Left ventricle myocardium inferior (tissue), 1 donor: ENCODE measurements around the gene ITGA7. TPM values are rescaled to one million over a fixed set of nuclear protein-coding genes. Genes with fewer than 3 reads are reported as not detected.
A peak's percentile ranks its signal among the peaks of the same experiment; 100 is the strongest.

Experiments used
- DNase-seq: peaks from one replicate; pipeline ENCODE4 v3.0.0-alpha.2; 2020
- H3K27ac ChIP-seq: fragments of 200-600 bp; replicated peaks from 2 replicates; pipeline ENCODE4 v1.8.0; 2021
- H3K27me3 ChIP-seq: fragments of 200-600 bp; 2 replicates; pipeline ENCODE4 v1.8.0; 2021; ENCODE audit warnings: low read depth
- H3K36me3 ChIP-seq: fragments of 200-600 bp; 2 replicates; pipeline ENCODE4 v1.8.0; 2021
- H3K4me1 ChIP-seq: fragments of 200-600 bp; 2 replicates; pipeline ENCODE4 v1.8.0; 2021
- H3K4me3 ChIP-seq: fragments of 200-600 bp; 2 replicates; pipeline ENCODE4 v1.8.0; 2021; ENCODE audit warnings: mild to moderate bottlenecking, moderate library complexity
- H3K9me3 ChIP-seq: fragments of 200-600 bp; replicated peaks from 2 replicates; pipeline ENCODE4 v1.8.0; 2021
- intact Hi-C: fragments of 100-400 bp; cut with micrococcal nuclease; formaldehyde crosslinking; loops from one replicate; pipeline ENCODE4 v1.11.0; 2022
- total RNA-seq: library from RNA; stranded (reverse); fragmentation: NEBNext Ultra II Directional; extraction: Animal tissue kit (Norgen Biotek cat#: 25700); gene quantifications from one replicate; pipeline ENCODE4 v1.2.1, GENCODE V29; 2021
- TF ChIP-seq, protein P1 (sequence below): fragments of 200-600 bp; IDR thresholded peaks from 2 replicates; pipeline ENCODE4 v1.8.0; 2021; ENCODE audit warnings: antibody characterized with exemption, mild to moderate bottlenecking, borderline replicate concordance
- donor health status: DM: no; HTN: yes; CAD: no; lungs with severe emphysema.

ITGA7 gene
- total RNA-seq, 1 donor from 2014 or later, result 520 TPM

DNA sequence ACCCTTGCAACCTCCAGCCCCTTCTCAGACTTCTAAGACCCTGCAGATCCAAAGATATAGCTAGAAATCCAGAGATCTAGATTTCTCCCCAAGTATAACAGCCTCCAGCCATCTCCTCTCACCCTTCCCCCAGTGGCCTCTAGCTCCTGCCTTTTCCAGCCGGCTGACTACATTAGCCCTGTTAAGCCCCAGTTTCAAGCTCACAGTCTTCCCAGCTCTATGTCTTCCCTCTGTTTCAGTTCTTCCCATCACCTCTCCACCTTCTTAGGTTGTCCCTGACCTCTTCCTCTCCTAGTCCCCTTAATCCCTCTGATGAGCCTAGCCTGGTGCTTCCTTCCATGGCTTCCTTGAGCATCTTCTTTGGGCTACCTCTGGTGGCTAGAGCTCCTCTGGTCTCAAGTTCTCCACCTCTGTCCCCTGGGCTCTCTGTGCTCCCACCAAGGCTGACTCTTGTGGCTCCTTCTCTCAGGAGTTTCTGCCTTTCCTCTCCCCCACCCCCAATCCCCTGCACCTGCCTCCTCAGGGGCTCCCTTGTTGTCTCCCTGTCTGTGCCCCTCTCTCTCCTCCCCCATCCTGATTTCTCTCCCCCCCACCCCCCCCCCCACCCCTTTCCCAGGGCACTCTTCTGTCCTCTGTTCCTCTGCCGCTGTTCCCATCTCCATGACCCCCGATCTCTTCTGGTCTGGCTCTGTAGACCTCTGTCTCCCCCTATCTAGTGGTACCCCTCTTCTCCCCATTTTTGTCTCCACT lies 34.4 kb upstream of the ITGA7 start:
- intact Hi-C loops, result loop anchor here (10.0 kb wide), 1 partner anchor 53 kb away; no protein-coding TSS in a partner anchor
- no peaks in the 10 kb centered on the region for H3K27me3 ChIP-seq
- no peak for DNase-seq
- H3K27ac ChIP-seq, result peak overlapping the region; percentile 27
- H3K4me1 ChIP-seq, result peaks cover 58% of the 10 kb centered on the region
- TF ChIP-seq, protein P1, sequence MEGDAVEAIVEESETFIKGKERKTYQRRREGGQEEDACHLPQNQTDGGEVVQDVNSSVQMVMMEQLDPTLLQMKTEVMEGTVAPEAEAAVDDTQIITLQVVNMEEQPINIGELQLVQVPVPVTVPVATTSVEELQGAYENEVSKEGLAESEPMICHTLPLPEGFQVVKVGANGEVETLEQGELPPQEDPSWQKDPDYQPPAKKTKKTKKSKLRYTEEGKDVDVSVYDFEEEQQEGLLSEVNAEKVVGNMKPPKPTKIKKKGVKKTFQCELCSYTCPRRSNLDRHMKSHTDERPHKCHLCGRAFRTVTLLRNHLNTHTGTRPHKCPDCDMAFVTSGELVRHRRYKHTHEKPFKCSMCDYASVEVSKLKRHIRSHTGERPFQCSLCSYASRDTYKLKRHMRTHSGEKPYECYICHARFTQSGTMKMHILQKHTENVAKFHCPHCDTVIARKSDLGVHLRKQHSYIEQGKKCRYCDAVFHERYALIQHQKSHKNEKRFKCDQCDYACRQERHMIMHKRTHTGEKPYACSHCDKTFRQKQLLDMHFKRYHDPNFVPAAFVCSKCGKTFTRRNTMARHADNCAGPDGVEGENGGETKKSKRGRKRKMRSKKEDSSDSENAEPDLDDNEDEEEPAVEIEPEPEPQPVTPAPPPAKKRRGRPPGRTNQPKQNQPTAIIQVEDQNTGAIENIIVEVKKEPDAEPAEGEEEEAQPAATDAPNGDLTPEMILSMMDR, result no peak
- H3K9me3 ChIP-seq, result no peaks in the 10 kb centered on the region
- peak overlapping the region; percentile 77 for H3K4me3 ChIP-seq
- no peaks in the 10 kb centered on the region for H3K36me3 ChIP-seq

DNA sequence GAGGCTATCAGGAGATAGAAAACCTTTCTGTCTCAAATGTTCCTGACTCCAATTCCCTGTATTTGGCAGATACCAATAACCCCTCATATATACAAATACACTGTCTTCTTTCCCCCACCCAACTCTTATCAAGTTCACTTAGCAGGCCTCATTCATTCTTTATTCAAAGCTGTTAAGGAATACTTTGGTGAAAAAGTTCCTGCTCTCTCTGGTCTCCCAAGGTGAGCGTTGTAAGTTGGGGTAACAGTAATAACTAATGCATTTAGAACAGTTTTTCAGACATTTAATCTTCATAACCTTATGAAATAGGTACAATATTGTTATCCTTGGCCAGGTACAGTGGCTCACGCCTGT lies 31.3 kb upstream of the ITGA7 start:
- Histone ChIP-seq H3K36me3 (no peaks in the 10 kb centered on the region), H3K27ac (no peak overlapping the region), H3K4me1 (peaks cover 33% of the 10 kb centered on the region), H3K4me3 (peak overlapping the region; percentile 66), H3K27me3 (no peaks in the 10 kb centered on the region), H3K9me3 (no peaks in the 10 kb centered on the region)
- DNase-seq, result no peak
- TF ChIP-seq, protein P1, result no peak
- intact Hi-C loops, result loop anchor here (5.0 kb wide), 1 partner anchor 198 kb away; no protein-coding TSS in a partner anchor

DNA sequence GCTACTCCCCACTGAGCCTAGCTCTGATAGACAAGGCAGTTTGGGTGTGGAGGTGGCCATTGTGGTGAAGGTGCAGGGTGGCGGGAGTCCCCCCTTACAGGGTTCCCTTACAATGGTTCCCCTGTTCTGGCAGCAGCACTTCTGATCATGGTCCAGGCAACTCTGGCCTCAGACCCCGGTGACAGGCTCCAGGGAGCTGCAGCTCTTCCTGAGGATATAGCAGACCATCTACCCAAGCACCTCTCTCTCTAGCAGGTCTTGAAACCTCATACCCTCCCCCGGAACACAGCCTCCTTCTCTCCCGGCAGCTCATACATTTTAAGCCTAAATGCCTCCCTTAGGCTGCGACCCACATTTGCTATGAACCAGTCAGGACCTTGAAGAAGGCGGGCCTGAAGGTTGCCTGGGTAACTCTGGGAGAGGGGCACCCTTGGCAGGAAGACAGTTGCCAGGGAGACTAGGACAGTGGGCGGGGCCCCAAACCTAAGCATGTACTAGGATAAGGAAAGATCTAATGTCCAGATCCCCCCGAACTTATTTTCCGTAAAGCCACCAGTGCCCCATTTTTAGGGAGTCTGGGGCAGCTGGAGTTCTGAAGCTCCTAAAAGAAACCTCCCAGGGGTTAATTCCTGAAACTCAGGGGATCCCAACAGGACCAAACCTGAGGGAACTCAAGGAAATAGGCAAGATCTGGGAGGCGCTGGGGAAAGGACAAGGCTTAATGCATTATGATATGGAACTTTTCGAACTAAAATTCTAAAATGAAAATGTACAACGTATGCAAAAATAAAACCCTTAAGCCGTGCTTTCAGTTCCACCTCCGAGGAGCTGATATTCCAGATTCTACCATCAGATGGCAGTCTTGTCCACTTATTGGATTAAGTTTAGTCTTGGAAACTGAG lies 30.7 kb upstream of the ITGA7 start:
- Histone ChIP-seq H3K4me1 (peaks cover 26% of the 10 kb centered on the region), H3K36me3 (no peaks in the 10 kb centered on the region), H3K4me3 (peak overlapping the region; percentile 66), H3K9me3 (no peaks in the 10 kb centered on the region), H3K27ac (peak overlapping the region; percentile 75), H3K27me3 (no peaks in the 10 kb centered on the region)
- intact Hi-C loops, result loop anchor here (5.0 kb wide), 1 partner anchor 199 kb away; no protein-coding TSS in a partner anchor
- peak; percentile 80 for DNase-seq
- TF ChIP-seq, protein P1, result peak; percentile 91

DNA sequence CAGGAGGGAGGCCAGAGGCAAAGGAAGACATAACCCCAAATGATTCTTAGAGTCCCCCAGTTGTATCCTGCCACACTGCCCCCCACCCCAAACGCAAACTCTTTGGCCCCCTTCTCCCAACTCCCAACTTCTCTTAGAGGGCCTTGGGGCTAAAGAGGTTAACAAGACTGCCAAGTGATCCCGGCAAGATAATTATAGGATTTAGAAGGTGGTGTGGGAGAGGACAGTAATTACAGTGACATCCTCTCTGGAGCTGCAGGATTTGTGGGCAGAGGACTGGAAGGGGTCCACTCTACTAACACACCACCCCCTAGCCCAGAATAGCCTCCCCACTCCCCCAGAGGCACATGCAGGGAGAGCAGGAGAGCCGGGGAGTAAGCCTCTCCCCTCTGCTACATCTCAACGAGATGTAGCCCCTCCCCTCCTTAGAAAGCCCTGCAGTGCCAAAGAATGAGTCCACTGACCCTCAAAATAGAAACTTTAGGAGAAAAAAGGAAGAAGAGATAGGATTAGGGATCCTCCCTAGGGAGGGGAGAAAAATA lies 29.9 kb upstream of the ITGA7 start:
- Histone ChIP-seq H3K27ac (peak overlapping the region; percentile 75), H3K27me3 (no peaks in the 10 kb centered on the region), H3K4me1 (peaks cover 25% of the 10 kb centered on the region), H3K36me3 (no peaks in the 10 kb centered on the region), H3K9me3 (no peaks in the 10 kb centered on the region), H3K4me3 (peak overlapping the region; percentile 66)
- TF ChIP-seq, protein P1, result no peak
- intact Hi-C loops, result loop anchor here (5.0 kb wide), 1 partner anchor 200 kb away; no protein-coding TSS in a partner anchor
- DNase-seq, result no peak
